ENCODE results near the gene LBX1. TPM values are rescaled to one million over a fixed set of nuclear protein-coding genes. Genes with fewer than 3 reads are reported as not detected.

Gene LBX1
- total RNA-seq, 1 experiment from 2014 or later = not detected

- CTCF ChIA-PET = no interaction called here
- H3K4me1 ChIP-seq (ENCODE audit: control insufficient read depth in 1 of 2, insufficient read depth in 2 of 2, low read length in 2 of 2) = peaks cover 0 to 10% of the 10 kb centered on the region in 2 experiments; a peak in 1 of 4 replicates
- H3K27me3 ChIP-seq (ENCODE audit: insufficient read depth, low read length) = no peaks in the 10 kb centered on the region
- TF ChIP-seq TCF7L2 (IDR thresholded peaks at IDR 0.05; ENCODE audit: borderline replicate concordance, extremely low read depth, insufficient read depth, insufficient read length) (no peak), ZBTB33 (IDR thresholded peaks at IDR 0.05; ENCODE audit: extremely low read depth, insufficient replicate concordance, low read length) (no peak), ELF1 (IDR thresholded peaks at IDR 0.05; ENCODE audit: borderline replicate concordance, low read depth) (no peak), EZH2 (IDR thresholded peaks at IDR 0.05) (no peak), EZH2phosphoT487 (IDR thresholded peaks at IDR 0.05; ENCODE audit: borderline replicate concordance) (no peak)
- H2AFZ ChIP-seq (ENCODE audit: low read depth, low read length, poor library complexity, severe bottlenecking) = no peak overlapping the region
- ATAC-seq = no peak
- H3K9me3 ChIP-seq (ENCODE audit: control insufficient read depth in 1 of 2, insufficient read depth in 1 of 2, low read depth in 1 of 2, low read length in 2 of 2) = no peaks in the 10 kb centered on the region
- no peak overlapping the region for H3K4me3 ChIP-seq (replicated peaks in 1 of 2; ENCODE audit: low read depth in 1 of 2, low read length in 2 of 2)
- no peaks in the 10 kb centered on the region for H3K9me2 ChIP-seq (ENCODE audit: insufficient read depth)
- POLR2A ChIA-PET = interaction anchor here (0.6 kb wide), 1 partner anchor 517 kb away, joined by 3 read pairs; no protein-coding TSS in a partner anchor
- no TSS peak for BruUV-seq (replicated peaks)
- H4K20me1 ChIP-seq (ENCODE audit: insufficient read depth) = no peaks in the 10 kb centered on the region
- no peaks in the 10 kb centered on the region for H3K79me2 ChIP-seq (ENCODE audit: insufficient read depth, low read length)
- RAD21 ChIA-PET (ENCODE audit: low non-redundant PET in 1 of 2, low total read pairs in 2 of 2, uncharacterized antibody in 2 of 2, unreplicated experiment in 2 of 2) = no interaction called here
- H3K27ac ChIP-seq (ENCODE audit: low read depth, low read length) = no peak overlapping the region
- H3K4me2 ChIP-seq (ENCODE audit: low read length) = no peak overlapping the region
- intact Hi-C loops (cut with micrococcal nuclease) = no loop called here
- no peak overlapping the region for H3K9ac ChIP-seq (ENCODE audit: low read length)
- H3K36me3 ChIP-seq (ENCODE audit: control insufficient read depth in 1 of 2, insufficient read depth in 2 of 2, low read length in 2 of 2) = no peaks in the 10 kb centered on the region
- no peak for DNase-seq (ENCODE audit: low read depth, low spot score)
These were observed 9.3 kb downstream of the LBX1 start for GRCh38 chr10:101219946-101220451.
